Amniotic epithelial cell (primary cell): Measurements from ENCODE around the gene TENT5D.
"Not testable (repeated sequence)": the region's sequence is repeated elsewhere in the genome, so short reads cannot be mapped to it uniquely, and the experiment has no call there.

Source experiments
- DNase-seq: peaks from one replicate; pipeline ENCODE4 v3.0.0-alpha.2; 2010; ENCODE audit warnings: low read depth

Gene TENT5D

GRCh38 chrX:80420147-80420546 lies at the start of gene TENT5D:
Gene TENT5D, plus strand, starts transcription at chrX:80420447. Its CDS starts 22,093 bp downstream, at chrX:80442540.
- DNase-seq, result no peak

GRCh38 chrX:80385651-80386050 lies 34.6 kb upstream of the TENT5D start:
- not testable (repeated sequence) for DNase-seq

GRCh38 chrX:80388206-80388605 lies 32.0 kb upstream of the TENT5D start:
- DNase-seq, result no peak

- no peak for DNase-seq
Observed at GRCh38 chrX:80412042-80412441, 8.2 kb upstream of the TENT5D start.

GRCh38 chrX:80423000-80423399 lies 2.8 kb downstream of the TENT5D start:
- DNase-seq, result no peak

GRCh38 chrX:80423744-80424143 lies 3.5 kb downstream of the TENT5D start:
- no peak for DNase-seq

- DNase-seq, result no peak
Observed at GRCh38 chrX:80430826-80431504, 10.7 kb downstream of the TENT5D start.

GRCh38 chrX:80431505-80431832 lies 11.2 kb downstream of the TENT5D start:
- DNase-seq, result no peak

- no peak for DNase-seq
Observed at GRCh38 chrX:80432441-80432840, 12.2 kb downstream of the TENT5D start.

- no peak for DNase-seq
Observed at GRCh38 chrX:80432863-80433262, 12.6 kb downstream of the TENT5D start.

- DNase-seq, result not testable (repeated sequence)
Observed at GRCh38 chrX:80468166-80468565, 47.9 kb downstream of the TENT5D start.

GRCh38 chrX:80471582-80471981 lies 51.3 kb downstream of the TENT5D start:
- no peak for DNase-seq

- DNase-seq, result no peak
Observed at GRCh38 chrX:80485543-80485942, 65.3 kb downstream of the TENT5D start.

GRCh38 chrX:80486299-80486698 lies 66.1 kb downstream of the TENT5D start:
- DNase-seq, result no peak

- no peak for DNase-seq
Observed at GRCh38 chrX:80489166-80489565, 68.9 kb downstream of the TENT5D start.
